Trophoblast cell (in vitro differentiated cells and primary cell): ENCODE data around the gene HOXA2.
A peak's percentile ranks its signal among the peaks of the same experiment; 100 is the strongest.

Experiments used
- DNase-seq, 2 donors: peaks; one replicate each; pipeline ENCODE4 v3.0.0-alpha.2; 2016
- H2AFZ ChIP-seq: 2 replicates; pipeline ENCODE4 v1.6.1; 2013; ENCODE audit warnings: low read length, moderate library complexity, mild to moderate bottlenecking; ENCODE audit not compliant: insufficient read depth, poor library complexity
- H2AK5ac ChIP-seq: 2 replicates; pipeline ENCODE4 v1.6.1; 2013; ENCODE audit warnings: mild to moderate bottlenecking, low read length
- H2BK120ac ChIP-seq: 2 replicates; pipeline ENCODE4 v1.6.1; 2013; ENCODE audit warnings: low read length, mild to moderate bottlenecking, moderate library complexity; ENCODE audit not compliant: insufficient read depth, poor library complexity
- H2BK12ac ChIP-seq: 2 replicates; pipeline ENCODE4 v1.6.1; 2013; ENCODE audit warnings: mild to moderate bottlenecking, low read length, moderate library complexity
- H2BK5ac ChIP-seq: 2 replicates; pipeline ENCODE4 v1.6.1; 2013; ENCODE audit warnings: low read length, low read depth, moderate library complexity, mild to moderate bottlenecking; ENCODE audit not compliant: poor library complexity
- H3K14ac ChIP-seq: 2 replicates; pipeline ENCODE4 v1.6.1; 2013; ENCODE audit warnings: mild to moderate bottlenecking, low read length
- H3K18ac ChIP-seq: 2 replicates; pipeline ENCODE4 v1.6.1; 2013; ENCODE audit warnings: mild to moderate bottlenecking, low read length
- H3K23ac ChIP-seq: 2 replicates; pipeline ENCODE4 v1.6.1; 2013; ENCODE audit warnings: low read length
- H3K27ac ChIP-seq: 2 replicates; pipeline ENCODE4 v1.5.1; 2013; ENCODE audit warnings: low read depth, mild to moderate bottlenecking, inconsistent platforms, low read length, moderate library complexity
- H3K27me3 ChIP-seq: 2 replicates; pipeline ENCODE4 v1.6.1; 2013; ENCODE audit warnings: inconsistent platforms, mild to moderate bottlenecking, low read length, moderate library complexity; ENCODE audit not compliant: insufficient read depth
- H3K36me3 ChIP-seq, 2 experiments: 1 replicate in 1 of 2; 2 replicates in 1 of 2; pipeline ENCODE4 v1.6.1; 2013; ENCODE audit warnings: low read length in 2 of 2, mild to moderate bottlenecking in 2 of 2, moderate library complexity in 1 of 2; ENCODE audit not compliant: insufficient read depth in 2 of 2, control insufficient read depth in 1 of 2
- H3K4ac ChIP-seq: 2 replicates; pipeline ENCODE4 v1.6.1; 2013; ENCODE audit warnings: low read depth, mild to moderate bottlenecking, low read length, moderate library complexity
- H3K4me1 ChIP-seq, 2 experiments: 1 replicate in 1 of 2; 2 replicates in 1 of 2; pipeline ENCODE4 v1.6.1; 2013; ENCODE audit warnings: low read length in 2 of 2, mild to moderate bottlenecking in 2 of 2, moderate library complexity in 1 of 2; ENCODE audit not compliant: insufficient read depth in 2 of 2, control insufficient read depth in 1 of 2
- H3K4me2 ChIP-seq: 2 replicates; pipeline ENCODE4 v1.6.1; 2013; ENCODE audit warnings: inconsistent platforms, mild to moderate bottlenecking, low read length, moderate library complexity
- H3K4me3 ChIP-seq: 2 replicates; pipeline ENCODE4 v1.5.1; 2013; ENCODE audit warnings: mild to moderate bottlenecking, low read depth, low read length, inconsistent platforms
- H3K79me1 ChIP-seq: one replicate; pipeline ENCODE4 v1.6.1; 2013; ENCODE audit warnings: low read length
- H3K79me2 ChIP-seq: 2 replicates; pipeline ENCODE4 v1.6.1; 2013; ENCODE audit warnings: low read length, mild to moderate bottlenecking; ENCODE audit not compliant: control insufficient read depth, insufficient read depth, poor library complexity
- H3K9ac ChIP-seq: 2 replicates; pipeline ENCODE4 v1.6.1; 2013; ENCODE audit warnings: mild to moderate bottlenecking, low read length
- H3K9me3 ChIP-seq: 2 replicates; pipeline ENCODE4 v1.6.1; 2013; ENCODE audit warnings: low read depth, mild to moderate bottlenecking, control low read depth, inconsistent platforms, low read length; ENCODE audit not compliant: insufficient read depth
- H4K12ac ChIP-seq: 2 replicates; pipeline ENCODE4 v1.6.1; 2013; ENCODE audit warnings: low read depth, mild to moderate bottlenecking, low read length, moderate library complexity
- H4K8ac ChIP-seq: 2 replicates; pipeline ENCODE4 v1.6.1; 2013; ENCODE audit warnings: low read depth, mild to moderate bottlenecking, low read length, moderate library complexity
- H4K91ac ChIP-seq: one replicate; pipeline ENCODE4 v1.6.1; 2013; ENCODE audit warnings: low read depth, mild to moderate bottlenecking, low read length, moderate library complexity
- WGBS: extraction: QIAGEN DNeasy Blood & Tissue Kit; methylation state at CpG from one replicate; pipeline ENCODE4 v1.1.7; 2013; ENCODE audit warnings: missing lambda C conversion rate; ENCODE audit not compliant: insufficient read length, insufficient coverage; ENCODE audit errors: extremely low coverage; 5-methylcytosine and 5-hydroxymethylcytosine counted together

Gene HOXA2

GRCh38 chr7:27143023-27143949 lies 40.8 kb upstream of the HOXA2 start, which contains the start of gene HOXA5:
Gene HOXA5, minus strand, starts transcription at chr7:27143681. Its CDS starts 74 bp downstream, at chr7:27143607.
- peak within 1 kb of the TSS; percentile 66 for H3K4me2 ChIP-seq
- H3K27me3 ChIP-seq = peaks cover 96% of the 10 kb centered on the region
- no peaks in the 10 kb centered on the region for H3K79me2 ChIP-seq
- H2AFZ ChIP-seq = no peak within 1 kb of the TSS
- no peak within 1 kb of the TSS for H3K4ac ChIP-seq
- H3K9me3 ChIP-seq = peaks cover 32% of the 10 kb centered on the region
- no peak within 1 kb of the TSS for H2BK12ac ChIP-seq
- no peaks in the 10 kb centered on the region for H3K79me1 ChIP-seq
- H3K27ac ChIP-seq = no peak within 1 kb of the TSS
- no peak within 1 kb of the TSS for H3K18ac ChIP-seq
- no peak within 1 kb of the TSS for H3K9ac ChIP-seq
- no peak within 1 kb of the TSS for H4K12ac ChIP-seq
- H3K23ac ChIP-seq = no peak within 1 kb of the TSS
- H3K36me3 ChIP-seq = no peaks in the 10 kb centered on the region
- H3K4me1 ChIP-seq = peaks cover 3 to 11% of the 10 kb centered on the region in 2 experiments
- WGBS = no CpG with 5 or more reads among the region's 86 CpGs
- H4K91ac ChIP-seq = no peak within 1 kb of the TSS
- no peak within 1 kb of the TSS for H2AK5ac ChIP-seq
- no peak within 1 kb of the TSS for H2BK120ac ChIP-seq
- H2BK5ac ChIP-seq = no peak within 1 kb of the TSS
- H4K8ac ChIP-seq = no peak within 1 kb of the TSS
- no peak within 1 kb of the TSS for H3K14ac ChIP-seq
- no peak within 1 kb of the TSS for H3K4me3 ChIP-seq
- peak; percentile 45 to 78 for DNase-seq

GRCh38 chr7:27142580-27143022 lies 40.1 kb upstream of the HOXA2 start:
- Histone ChIP-seq H4K91ac (no peak overlapping the region), H3K9me3 (peaks cover 29% of the 10 kb centered on the region), H3K4me1 (peaks cover 3 to 11% of the 10 kb centered on the region in 2 experiments), H3K18ac (no peak overlapping the region), H3K4ac (no peak overlapping the region), H3K23ac (no peak overlapping the region), H4K12ac (no peak overlapping the region), H3K27me3 (peaks cover 95% of the 10 kb centered on the region), H3K36me3 (no peaks in the 10 kb centered on the region), H3K79me1 (no peaks in the 10 kb centered on the region), H3K4me2 (peak overlapping the region; percentile 66), H2BK12ac (no peak overlapping the region), H4K8ac (no peak overlapping the region), H3K79me2 (no peaks in the 10 kb centered on the region), H2BK120ac (no peak overlapping the region), H2AFZ (no peak overlapping the region), H2BK5ac (no peak overlapping the region), H2AK5ac (no peak overlapping the region), H3K9ac (no peak overlapping the region), H3K14ac (no peak overlapping the region), H3K27ac (no peak overlapping the region), H3K4me3 (no peak overlapping the region)
- WGBS = no CpG with 5 or more reads among the region's 29 CpGs
- DNase-seq = no peak

- Histone ChIP-seq H4K8ac (no peak overlapping the region), H3K79me2 (no peaks in the 10 kb centered on the region), H2AK5ac (no peak overlapping the region), H3K4ac (no peak overlapping the region), H3K4me3 (no peak overlapping the region), H3K14ac (no peak overlapping the region), H3K27me3 (peaks cover 93% of the 10 kb centered on the region), H4K12ac (no peak overlapping the region), H3K9me3 (peaks cover 23% of the 10 kb centered on the region), H3K79me1 (no peaks in the 10 kb centered on the region), H2BK5ac (no peak overlapping the region), H3K9ac (no peak overlapping the region), H2AFZ (no peak overlapping the region), H4K91ac (no peak overlapping the region), H3K36me3 (no peaks in the 10 kb centered on the region), H3K4me2 (no peak overlapping the region), H2BK120ac (no peak overlapping the region), H3K23ac (no peak overlapping the region), H3K18ac (no peak overlapping the region), H3K4me1 (peaks cover 3 to 11% of the 10 kb centered on the region in 2 experiments), H3K27ac (no peak overlapping the region), H2BK12ac (no peak overlapping the region)
- peak in 1 of 2 donors; percentile 19 for DNase-seq
- WGBS = no CpG with 5 or more reads among the region's 30 CpGs
Observed at GRCh38 chr7:27141923-27142579, 39.6 kb upstream of the HOXA2 start.

GRCh38 chr7:27141137-27141922 lies 38.8 kb upstream of the HOXA2 start:
- Histone ChIP-seq H3K18ac (no peak overlapping the region), H3K23ac (no peak overlapping the region), H3K9ac (no peak overlapping the region), H2AK5ac (no peak overlapping the region), H3K9me3 (peaks cover 20% of the 10 kb centered on the region), H4K12ac (no peak overlapping the region), H4K8ac (no peak overlapping the region), H3K4ac (no peak overlapping the region), H3K4me3 (no peak overlapping the region), H3K36me3 (no peaks in the 10 kb centered on the region), H2BK5ac (no peak overlapping the region), H3K4me1 (peaks cover 3 to 11% of the 10 kb centered on the region in 2 experiments), H3K79me1 (no peaks in the 10 kb centered on the region), H3K4me2 (no peak overlapping the region), H2BK12ac (no peak overlapping the region), H3K27ac (no peak overlapping the region), H3K27me3 (peaks cover 93% of the 10 kb centered on the region), H2BK120ac (no peak overlapping the region), H2AFZ (no peak overlapping the region), H4K91ac (no peak overlapping the region), H3K14ac (no peak overlapping the region), H3K79me2 (no peaks in the 10 kb centered on the region)
- WGBS = no CpG with 5 or more reads among the region's 18 CpGs
- no peak for DNase-seq
